Naive B cell (primary cell): Measurements from ENCODE around the gene MRPL50. TPM values are rescaled to one million over a fixed set of nuclear protein-coding genes. Genes with fewer than 3 reads are reported as not detected.

Experiments
- ATAC-seq, 2 donors: fragments of 150-1000 bp; cut with Tn5 transposase; 2 replicates each; pipeline ENCODE4 v1.10.0; 2021; ENCODE audit warnings: low read depth in 2 of 2, mild to moderate bottlenecking in 2 of 2, moderate library complexity in 2 of 2
- DNase-seq: peaks from one replicate; pipeline ENCODE4 v3.0.0; 2022
- H3K27ac Mint-ChIP-seq, 6 donors: one replicate each; pipeline ENCODE4 v1.8.0; 2020 to 2022; ENCODE audit warnings: mild to moderate bottlenecking in 6 of 6, mixed read lengths in 6 of 6, moderate library complexity in 5 of 6, inconsistent platforms in 2 of 6
- H3K27me3 Mint-ChIP-seq, 3 donors: one replicate each; pipeline ENCODE4 v1.8.0; 2021 to 2022; ENCODE audit warnings: mixed read lengths in 3 of 3, mild to moderate bottlenecking in 1 of 3
- H3K36me3 Mint-ChIP-seq, 2 donors: one replicate each; pipeline ENCODE4 v1.8.0; 2020 to 2022; ENCODE audit warnings: mixed read lengths in 2 of 2, inconsistent platforms in 1 of 2, mild to moderate bottlenecking in 1 of 2
- H3K4me1 Mint-ChIP-seq, 3 donors: one replicate each; pipeline ENCODE4 v1.8.0; 2020 to 2022; ENCODE audit warnings: mixed read lengths in 3 of 3, inconsistent platforms in 1 of 3, mild to moderate bottlenecking in 1 of 3, moderate library complexity in 1 of 3
- H3K4me3 Mint-ChIP-seq, 8 donors: one replicate each; pipeline ENCODE4 v1.8.0; 2020 to 2022; ENCODE audit warnings: mild to moderate bottlenecking in 8 of 8, mixed read lengths in 8 of 8, moderate library complexity in 8 of 8, inconsistent platforms in 2 of 8
- H3K9me3 Mint-ChIP-seq, 7 donors: one replicate each; pipeline ENCODE4 v1.8.0; 2020 to 2022; ENCODE audit warnings: mixed read lengths in 7 of 7, mild to moderate bottlenecking in 5 of 7, inconsistent platforms in 2 of 7, moderate library complexity in 1 of 7
- polyA plus RNA-seq, 6 donors: library from polyadenylated mRNA; unstranded; fragments of 300-500 nt; fragmentation: Illumina TruSeq; gene quantifications; one replicate each; pipeline ENCODE4 v1.2.3, GENCODE V29; 2021; ENCODE audit warnings: low read depth in 6 of 6

Gene MRPL50
- polyA plus RNA-seq, 6 donors from 2014 or later = 9.2 to 15.0 (median 12.5) TPM

DNA sequence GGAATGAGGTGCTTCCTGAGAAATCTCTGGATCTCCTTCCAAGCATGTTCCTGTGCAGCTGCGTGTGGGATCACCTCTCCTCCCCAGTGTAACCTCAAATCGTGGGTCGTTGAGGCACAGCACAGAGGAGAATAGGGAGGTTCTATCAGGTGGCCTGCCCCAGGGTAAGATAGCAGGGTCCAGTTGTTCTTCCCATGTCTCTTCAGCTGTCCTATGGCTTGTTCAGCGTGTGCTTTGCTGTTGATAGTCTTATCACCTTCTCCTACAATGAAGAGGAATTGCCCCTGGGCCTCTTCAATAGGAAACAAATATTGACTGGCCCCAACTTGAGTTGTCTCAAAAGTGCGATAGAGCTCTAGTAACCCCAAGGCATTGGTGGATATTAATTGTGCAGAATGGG is 36.0 kb downstream of the MRPL50 start:
- DNase-seq (no peak), ATAC-seq (no peak)
- H3K9me3 Mint-ChIP-seq = peaks cover 0 to 3% (median 0%) of the 10 kb centered on the region in 7 donors
- no peak overlapping the region for H3K4me3 Mint-ChIP-seq
- peaks cover 7 to 20% (median 18%) of the 10 kb centered on the region in 3 donors for H3K27me3 Mint-ChIP-seq
- H3K36me3 Mint-ChIP-seq = no peaks in the 10 kb centered on the region
- no peaks in the 10 kb centered on the region for H3K4me1 Mint-ChIP-seq
- H3K27ac Mint-ChIP-seq = no peak overlapping the region

- Mint-ChIP-seq H3K9me3 (peaks cover 0 to 4% (median 0%) of the 10 kb centered on the region in 7 donors), H3K27ac (no peak overlapping the region), H3K36me3 (no peaks in the 10 kb centered on the region), H3K4me3 (no peak overlapping the region), H3K4me1 (no peaks in the 10 kb centered on the region), H3K27me3 (peaks cover 7 to 28% (median 16%) of the 10 kb centered on the region in 3 donors)
- no peak for ATAC-seq
- no peak for DNase-seq
Observed at GRCh38 chr9:101360647-101361046, 37.8 kb downstream of the MRPL50 start.

GRCh38 chr9:101359679-101360078 is 38.7 kb downstream of the MRPL50 start:
- H3K4me1 Mint-ChIP-seq = no peaks in the 10 kb centered on the region
- H3K27ac Mint-ChIP-seq = no peak overlapping the region
- no peak for ATAC-seq
- peaks cover 0 to 4% (median 0%) of the 10 kb centered on the region in 7 donors for H3K9me3 Mint-ChIP-seq
- H3K27me3 Mint-ChIP-seq = peaks cover 7 to 28% (median 16%) of the 10 kb centered on the region in 3 donors
- H3K36me3 Mint-ChIP-seq = no peaks in the 10 kb centered on the region
- no peak for DNase-seq
- H3K4me3 Mint-ChIP-seq = no peak overlapping the region

- no peak for ATAC-seq
- Mint-ChIP-seq H3K27ac (no peak overlapping the region), H3K9me3 (peaks cover 0 to 4% (median 0%) of the 10 kb centered on the region in 7 donors), H3K4me1 (no peaks in the 10 kb centered on the region), H3K36me3 (no peaks in the 10 kb centered on the region), H3K4me3 (no peak overlapping the region), H3K27me3 (peaks cover 0 to 17% (median 4%) of the 10 kb centered on the region in 3 donors)
- DNase-seq = no peak
Observed at GRCh38 chr9:101356619-101357018, 41.8 kb downstream of the MRPL50 start.

DNA sequence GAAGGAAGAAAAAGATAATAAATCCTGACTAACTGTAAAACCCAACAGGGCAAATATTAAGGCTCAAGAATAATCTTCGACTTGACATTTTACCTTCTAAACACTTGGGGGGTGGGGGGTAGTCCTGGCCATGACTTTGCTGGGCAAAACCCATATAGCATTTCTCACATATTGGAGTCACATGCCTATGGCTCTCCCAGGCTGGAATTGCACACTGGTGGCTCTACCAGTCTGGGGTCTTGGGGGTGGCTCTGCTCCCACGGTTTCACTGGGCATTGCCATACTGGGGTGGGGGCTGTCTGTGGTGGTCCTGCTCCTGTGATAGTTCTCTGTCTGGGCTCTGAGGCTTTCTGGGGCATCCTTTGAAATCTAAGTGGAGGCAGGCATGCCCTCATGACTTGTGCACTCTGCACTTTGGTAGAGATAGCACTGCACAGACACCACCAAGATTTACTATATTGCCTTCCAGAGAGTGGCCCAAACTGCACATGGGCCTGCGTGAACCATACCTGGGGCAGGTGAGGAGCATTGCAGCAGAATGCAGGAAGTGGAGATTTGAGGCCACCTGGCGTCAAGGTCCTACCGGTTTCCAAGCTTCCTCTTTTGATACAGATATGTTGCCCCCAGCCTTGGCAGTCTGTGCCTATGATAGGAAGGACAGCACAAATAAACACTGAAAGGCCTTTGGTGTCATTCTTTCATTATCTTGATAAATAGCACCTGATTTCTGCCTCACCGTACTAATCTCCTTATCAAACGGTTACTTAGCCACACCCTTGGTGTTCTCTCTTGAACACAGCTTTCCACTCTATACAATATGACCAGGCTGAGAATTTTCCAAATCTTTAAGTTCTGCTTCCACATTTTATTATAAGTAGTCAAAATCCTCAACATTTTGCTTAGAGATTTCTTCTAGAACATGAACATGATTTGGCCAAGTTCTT is 43.4 kb downstream of the MRPL50 start:
- Mint-ChIP-seq H3K36me3 (no peaks in the 10 kb centered on the region), H3K4me1 (no peaks in the 10 kb centered on the region)
- DNase-seq = no peak

GRCh38 chr9:101354143-101354764 is 44.2 kb downstream of the MRPL50 start:
- ATAC-seq = no peak
- no peak for DNase-seq
- Mint-ChIP-seq H3K4me3 (no peak overlapping the region), H3K4me1 (no peaks in the 10 kb centered on the region), H3K36me3 (no peaks in the 10 kb centered on the region), H3K27me3 (peaks cover 5 to 17% (median 7%) of the 10 kb centered on the region in 3 donors), H3K9me3 (peaks cover 0 to 7% (median 2%) of the 10 kb centered on the region in 7 donors), H3K27ac (no peak overlapping the region)

More for the DNA sequence above, 43.4 kb downstream of the MRPL50 start:
- ATAC-seq = no peak
- Mint-ChIP-seq H3K4me3 (no peak overlapping the region), H3K9me3 (peaks cover 0 to 6% (median 0%) of the 10 kb centered on the region in 7 donors), H3K27me3 (peaks cover 4 to 17% (median 7%) of the 10 kb centered on the region in 3 donors), H3K27ac (no peak overlapping the region)

DNA sequence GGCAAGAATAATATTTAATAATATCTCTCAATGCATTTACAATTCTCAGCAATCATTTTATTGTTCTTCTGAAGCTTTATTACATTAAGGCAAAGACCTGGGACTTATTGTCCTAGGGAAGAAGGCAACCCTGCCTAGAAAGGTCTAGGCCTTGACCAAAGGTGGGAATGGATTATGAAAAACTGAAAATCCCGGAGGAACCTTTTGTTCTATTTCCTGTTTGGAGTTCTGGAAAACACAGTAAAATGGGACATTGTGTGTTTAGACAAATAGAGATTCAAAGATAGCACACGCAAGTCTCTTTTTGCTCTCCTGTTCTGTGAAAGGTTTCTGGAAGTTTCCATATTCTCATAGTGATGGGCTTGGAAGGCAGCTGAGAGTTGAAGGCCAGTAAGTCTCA is 44.7 kb downstream of the MRPL50 start:
- Mint-ChIP-seq H3K27ac (no peak overlapping the region), H3K27me3 (peaks cover 7 to 17% (median 11%) of the 10 kb centered on the region in 3 donors), H3K4me1 (no peaks in the 10 kb centered on the region), H3K4me3 (no peak overlapping the region), H3K9me3 (peaks cover 0 to 10% (median 7%) of the 10 kb centered on the region in 7 donors), H3K36me3 (no peaks in the 10 kb centered on the region)
- no peak for ATAC-seq
- DNase-seq = no peak

GRCh38 chr9:101352892-101353463 is 45.4 kb downstream of the MRPL50 start:
- no peaks in the 10 kb centered on the region for H3K36me3 Mint-ChIP-seq
- no peak overlapping the region for H3K4me3 Mint-ChIP-seq
- ATAC-seq (no peak), DNase-seq (no peak)
- H3K27me3 Mint-ChIP-seq = peaks cover 7 to 17% (median 12%) of the 10 kb centered on the region in 3 donors
- H3K9me3 Mint-ChIP-seq = peaks cover 0 to 10% (median 7%) of the 10 kb centered on the region in 7 donors
- H3K4me1 Mint-ChIP-seq = no peaks in the 10 kb centered on the region
- H3K27ac Mint-ChIP-seq = peak overlapping the region in 1 of 6 donors; percentile 35

DNA sequence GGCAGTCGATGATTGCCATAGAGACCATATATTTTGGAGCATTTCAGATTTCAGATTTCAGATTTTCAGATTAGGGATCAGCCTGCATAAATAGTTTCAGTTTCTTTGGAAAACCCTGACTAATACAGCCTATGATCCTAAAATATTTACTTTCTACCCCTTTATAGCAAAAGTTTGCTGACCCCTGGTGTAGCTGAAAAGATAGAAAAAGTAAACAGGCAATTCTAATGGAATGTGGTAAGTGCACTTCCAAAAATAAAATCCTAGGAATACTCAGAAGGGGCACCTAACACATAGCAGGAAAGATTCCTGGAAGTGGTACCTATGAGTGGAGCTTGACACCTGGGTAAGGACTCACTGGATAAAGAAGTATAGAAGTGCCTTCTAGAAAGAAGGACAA is 48.1 kb downstream of the MRPL50 start:
- Mint-ChIP-seq H3K9me3 (peaks cover 0 to 9% (median 5%) of the 10 kb centered on the region in 7 donors), H3K27ac (no peak overlapping the region), H3K36me3 (no peaks in the 10 kb centered on the region), H3K27me3 (peaks cover 15 to 17% (median 16%) of the 10 kb centered on the region in 3 donors), H3K4me3 (no peak overlapping the region), H3K4me1 (no peaks in the 10 kb centered on the region)
- no peak for DNase-seq
- ATAC-seq = no peak

- Mint-ChIP-seq H3K4me1 (no peaks in the 10 kb centered on the region), H3K36me3 (no peaks in the 10 kb centered on the region), H3K27ac (no peak overlapping the region), H3K9me3 (peaks cover 0 to 4% (median 0%) of the 10 kb centered on the region in 7 donors), H3K27me3 (peaks cover 18 to 47% (median 26%) of the 10 kb centered on the region in 3 donors), H3K4me3 (no peak overlapping the region)
- ATAC-seq = no peak
- DNase-seq = no peak
Observed at GRCh38 chr9:101342595-101342994, 55.8 kb downstream of the MRPL50 start.

GRCh38 chr9:101341958-101342357 is 56.5 kb downstream of the MRPL50 start:
- Mint-ChIP-seq H3K27me3 (peaks cover 15 to 47% (median 27%) of the 10 kb centered on the region in 3 donors), H3K27ac (peak overlapping the region in 1 of 6 donors; percentile 9), H3K36me3 (no peaks in the 10 kb centered on the region), H3K9me3 (peaks cover 0 to 4% (median 0%) of the 10 kb centered on the region in 7 donors), H3K4me1 (no peaks in the 10 kb centered on the region), H3K4me3 (no peak overlapping the region)
- DNase-seq = no peak
- no peak for ATAC-seq
